ENCODE measurements around the gene SFXN4.
"Not testable (repeated sequence)": the region's sequence is repeated elsewhere in the genome, so short reads cannot be mapped to it uniquely, and the experiment has no call there.

Gene SFXN4

DNA sequence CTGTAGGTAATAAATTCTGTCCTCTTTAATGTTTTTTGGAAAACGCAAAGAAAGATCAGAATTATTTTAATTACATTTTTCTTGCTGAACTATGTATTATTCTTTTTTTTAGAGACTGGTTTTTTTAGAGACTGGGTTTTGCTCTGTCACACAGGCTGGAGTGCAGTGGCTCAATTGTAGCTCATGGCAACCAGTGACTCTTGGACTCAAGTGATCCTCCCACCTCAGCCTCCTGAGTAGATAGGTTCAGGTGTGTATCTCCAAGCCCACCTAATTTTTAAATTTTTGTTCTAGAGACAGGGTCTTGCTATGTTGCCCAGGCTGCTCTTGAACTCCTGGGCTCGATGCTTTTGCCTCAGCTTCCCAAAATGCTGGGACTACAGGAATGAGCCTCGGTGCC is 66.9 kb downstream of the SFXN4 start:
- no peak for TF ChIP-seq ZNF274 (IDR thresholded peaks at IDR 0.05; ENCODE audit: low read depth, low read length)
- H3K4me3 ChIP-seq (ENCODE audit: low read length), result no peak overlapping the region

DNA sequence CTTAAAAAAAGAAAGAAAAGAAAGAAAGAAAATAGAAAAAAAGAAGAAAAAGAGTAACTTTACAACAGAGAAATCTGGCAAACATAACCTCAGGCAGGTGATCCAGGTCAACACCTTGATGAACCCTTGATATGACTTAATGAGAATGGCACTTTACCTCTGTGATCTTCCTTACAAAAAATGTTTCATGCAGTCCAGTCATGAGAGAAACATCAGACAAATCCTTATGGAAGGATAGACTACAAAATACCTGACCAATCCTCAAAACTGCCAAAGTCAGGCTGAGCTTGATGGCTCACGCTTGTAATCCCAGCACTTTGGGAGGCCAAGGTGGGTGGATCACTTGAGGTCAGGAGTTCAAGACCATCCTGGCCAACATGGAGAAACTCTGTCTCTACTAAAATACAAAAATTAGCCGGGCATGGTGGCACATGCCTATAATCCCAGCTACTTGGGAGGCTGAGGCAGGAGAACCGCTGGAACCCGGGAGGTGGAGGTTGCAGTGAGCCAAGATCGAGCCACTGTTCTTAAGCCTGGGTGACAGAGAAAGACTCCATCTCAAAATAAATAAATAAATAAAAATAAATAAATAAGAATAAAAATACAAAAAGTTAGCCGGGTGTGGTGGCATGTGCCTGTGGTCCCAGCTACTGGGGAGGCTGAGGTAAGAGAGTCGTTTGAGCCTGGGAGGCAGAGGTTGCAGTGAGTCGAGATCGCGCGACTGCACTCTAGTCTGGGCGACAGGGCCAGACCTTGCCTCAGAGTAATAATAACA is 68.7 kb downstream of the SFXN4 start:
- H3K4me3 ChIP-seq (ENCODE audit: low read length), result not testable (repeated sequence)

DNA sequence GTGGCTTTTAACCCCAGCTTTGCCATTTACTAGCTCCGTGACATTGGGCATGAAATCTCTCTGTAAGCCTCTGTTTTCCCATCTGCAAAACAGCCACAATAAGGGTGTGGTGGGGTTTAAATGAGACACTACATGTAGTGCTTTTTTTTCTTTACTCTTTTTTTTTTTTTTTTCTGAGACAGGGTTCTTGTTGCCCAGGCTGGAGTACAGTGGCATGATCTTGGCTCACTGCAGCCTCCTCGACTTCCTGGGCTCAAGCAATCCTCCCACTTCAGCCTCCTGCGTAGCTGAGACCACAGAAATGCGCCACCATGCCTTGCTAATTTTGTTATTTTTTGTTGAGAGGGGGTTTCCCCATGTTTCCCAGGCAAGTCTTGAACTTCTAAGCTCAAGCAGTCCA is 69.9 kb downstream of the SFXN4 start:
- H3K4me3 ChIP-seq (ENCODE audit: low read length), result no peak overlapping the region
- no peak for TF ChIP-seq ZNF274 (IDR thresholded peaks at IDR 0.05; ENCODE audit: low read depth, low read length)

DNA sequence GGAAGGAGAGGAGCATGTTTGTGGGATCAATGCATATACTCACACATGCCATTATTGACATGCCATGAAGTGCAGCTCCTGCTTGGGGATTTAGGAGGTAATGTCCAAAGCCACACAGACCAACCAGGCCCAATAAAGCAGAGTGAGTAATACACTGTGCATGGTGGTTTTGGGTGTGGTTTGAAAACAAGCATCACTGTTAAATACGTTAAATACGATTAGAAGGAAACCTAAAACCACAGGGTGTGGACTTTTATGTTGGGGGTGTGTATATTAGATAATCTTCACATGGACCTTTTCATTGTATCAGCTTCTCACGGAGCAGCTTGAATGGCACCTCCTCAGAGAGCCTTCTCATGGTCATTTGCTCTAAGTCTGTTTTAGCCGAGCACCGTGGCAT is 74.5 kb downstream of the SFXN4 start:
- TF ChIP-seq ZNF274 (IDR thresholded peaks at IDR 0.05; ENCODE audit: low read depth, low read length), result no peak
- H3K4me3 ChIP-seq (ENCODE audit: low read length), result no peak overlapping the region
